LNCAP (cell line): ENCODE results near the gene ZSCAN10.

ENCODE experiments used
- CTCF ChIP-seq: fragments of 450-650 bp; IDR thresholded peaks from 2 replicates; pipeline ENCODE4 v1.5.1; 2017; ENCODE audit warnings: mild to moderate bottlenecking

Gene ZSCAN10

GRCh38 chr16:3071655-3072054 lies 27.4 kb downstream of the ZSCAN10 start:
- no peak for TF ChIP-seq CTCF

GRCh38 chr16:3070608-3071111 lies 28.4 kb downstream of the ZSCAN10 start:
- no peak for TF ChIP-seq CTCF

- TF ChIP-seq CTCF = no peak
These were observed 30.6 kb downstream of the ZSCAN10 start for GRCh38 chr16:3068487-3068886.

- TF ChIP-seq CTCF = no peak
These were observed 32.7 kb downstream of the ZSCAN10 start for GRCh38 chr16:3066440-3066748.

GRCh38 chr16:3065742-3066439 lies 33.2 kb downstream of the ZSCAN10 start:
- no peak for TF ChIP-seq CTCF

GRCh38 chr16:3065069-3065741 lies 33.9 kb downstream of the ZSCAN10 start, which contains the start of gene IL32:
TSS of gene IL32 (plus strand) at chr16:3065640. CDS start at chr16:3065812, 172 bp downstream.
- no peak for TF ChIP-seq CTCF

- no peak for TF ChIP-seq CTCF
These were observed 35.3 kb downstream of the ZSCAN10 start for GRCh38 chr16:3063625-3064386.
